GM12878 (cell line): ENCODE measurements around the gene KCNN1. TPM values are rescaled to one million over a fixed set of nuclear protein-coding genes. Genes with fewer than 3 reads are reported as not detected.

ENCODE experiments used
- ATAC-seq: fragments of 200-7000 bp; cut with Tn5 transposase; 3 replicates; pipeline ENCODE4 v1.9.1; 2020; ENCODE audit warnings: mild to moderate bottlenecking, moderate library complexity
- BruUV-seq: library from RNA; stranded (reverse); fragments of 400-500 nt; replicated peaks from 2 replicates; lab custom pipeline; 2021; lab: Mats Ljungman, UMichigan
- CTCF ChIA-PET: fragments of 300-600 bp; sonication (Branson Sonifier 250); formaldehyde crosslinking; extraction: SDS; loops from one replicate; lab custom pipeline; 2021; ENCODE audit warnings: inconsistent platforms; lab: Yijun Ruan, JAX
- POLR2A ChIA-PET: fragments of 350-600 bp; formaldehyde crosslinking; extraction: SDS; loops from one replicate; lab custom pipeline; 2021; ENCODE audit warnings: inconsistent platforms; lab: Charles Lee
- RAD21 ChIA-PET: fragments of 300-600 bp; sonication (Branson Sonifier 250); formaldehyde crosslinking; loops from one replicate; lab custom pipeline; 2023; ENCODE audit warnings: antibody characterized with exemption; ENCODE audit not compliant: unreplicated experiment; lab: Charles Lee
- SMC1A ChIA-PET: fragments of 300-600 bp; sonication (Branson Sonifier 250); formaldehyde crosslinking; loops from one replicate; lab custom pipeline; 2023; ENCODE audit not compliant: unreplicated experiment, uncharacterized antibody; lab: Charles Lee
- DNase-seq: peaks from one replicate; pipeline ENCODE4 v3.0.0-alpha.2; 2011; ENCODE audit warnings: low read depth, low spot score
- FAIRE-seq: peaks from 3 replicates; lab custom pipeline; 2011; peaks lifted over from hg19 to GRCh38; lab: Jason Lieb, UNC
- H2AFZ ChIP-seq: 2 replicates; pipeline ENCODE4 v1.6.0; 2011; ENCODE audit warnings: low read depth, low read length, control low read depth; ENCODE audit not compliant: control insufficient read depth
- H3K27ac ChIP-seq: 2 replicates; pipeline ENCODE4 v1.5.1; 2011; ENCODE audit warnings: control low read depth; ENCODE audit not compliant: control insufficient read depth, insufficient read depth
- H3K27me3 ChIP-seq, 2 experiments: replicated peaks in 1 of 2; 2 replicates each; pipeline versions ENCODE4 v1.6.0 to v1.6.1; 2011; ENCODE audit warnings: low read length in 1 of 2; ENCODE audit not compliant: control insufficient read depth in 2 of 2, insufficient read depth in 2 of 2
- H3K36me3 ChIP-seq, 2 experiments: 2 replicates each; pipeline ENCODE4 v1.5.1; 2011; ENCODE audit warnings: low read length in 1 of 2; ENCODE audit not compliant: control insufficient read depth in 2 of 2, insufficient read depth in 2 of 2
- H3K4me1 ChIP-seq: 2 replicates; pipeline ENCODE4 v1.6.1; 2011; ENCODE audit warnings: mild to moderate bottlenecking, low read length, moderate library complexity, mixed read lengths; ENCODE audit not compliant: control insufficient read depth, insufficient read depth
- H3K4me2 ChIP-seq: 2 replicates; pipeline ENCODE4 v1.6.0; 2011; ENCODE audit warnings: control low read depth; ENCODE audit not compliant: control insufficient read depth, insufficient read depth
- H3K4me3 ChIP-seq: fragments of 200-600 bp; sonication (generic); 2 replicates; pipeline ENCODE4 v1.5.1; 2016
- H3K79me2 ChIP-seq: 2 replicates; pipeline ENCODE4 v1.6.0; 2011; ENCODE audit warnings: low read length; ENCODE audit not compliant: control insufficient read depth, insufficient read depth
- H3K9ac ChIP-seq: 2 replicates; pipeline ENCODE4 v1.8.0; 2011; ENCODE audit warnings: low read length, control low read depth, mixed read lengths; ENCODE audit not compliant: control insufficient read depth, insufficient read depth
- H3K9me3 ChIP-seq: replicated peaks from 3 replicates; pipeline ENCODE4 v1.5.1; 2011; ENCODE audit warnings: mild to moderate bottlenecking, low read length; ENCODE audit not compliant: control insufficient read depth, insufficient read depth
- H4K20me1 ChIP-seq: 2 replicates; pipeline ENCODE4 v1.6.0; 2011; ENCODE audit not compliant: control insufficient read depth, insufficient read depth
- BACH1 ChIP-seq: fragments of 450-650 bp; IDR thresholded peaks from 2 replicates; pipeline ENCODE4 v1.6.1; 2017; ENCODE audit warnings: mild to moderate bottlenecking, borderline replicate concordance
- CBX5 ChIP-seq: sonication (generic); IDR thresholded peaks from 2 replicates; pipeline ENCODE4 v1.6.1; 2016; ENCODE audit warnings: low read depth, moderate library complexity, mild to moderate bottlenecking, inconsistent platforms
- CHD4 ChIP-seq: fragments of 200-600 bp; sonication (generic); IDR thresholded peaks from 2 replicates; pipeline ENCODE4 v1.6.1; 2016; ENCODE audit warnings: mild to moderate bottlenecking
- CREB1 ChIP-seq: IDR thresholded peaks from 2 replicates; pipeline ENCODE4 v1.6.1; 2012; ENCODE audit warnings: low read depth, mild to moderate bottlenecking, inconsistent platforms
- DPF2 ChIP-seq: fragments of 450-650 bp; IDR thresholded peaks from 2 replicates; pipeline ENCODE4 v1.6.1; 2017; ENCODE audit warnings: mild to moderate bottlenecking
- ETV6 ChIP-seq, 2 experiments: fragments of 450-650 bp in 1 of 2; IDR thresholded peaks in 1 of 2; conservative IDR thresholded peaks in 1 of 2; 2 replicates each; pipeline ENCODE4 v1.6.1; 2014; ENCODE audit warnings: antibody characterized with exemption in 1 of 2, borderline replicate concordance in 1 of 2, low read depth in 1 of 2, mild to moderate bottlenecking in 1 of 2, moderate library complexity in 1 of 2
- IKZF1 ChIP-seq: fragments of 450-650 bp; conservative IDR thresholded peaks from 2 replicates; pipeline ENCODE4 v1.6.1; 2017; ENCODE audit warnings: antibody characterized with exemption, mild to moderate bottlenecking
- KLF5 ChIP-seq: fragments of 450-650 bp; IDR thresholded peaks from 2 replicates; pipeline ENCODE4 v1.6.1; 2014; ENCODE audit warnings: mild to moderate bottlenecking; ENCODE audit not compliant: partially characterized antibody
- MXI1 ChIP-seq: fragments of 150-350 bp; IDR thresholded peaks from 2 replicates; pipeline ENCODE4 v1.6.1; 2011; ENCODE audit warnings: low read depth, mild to moderate bottlenecking, inconsistent platforms, low read length, improper control_type of control experiment
- MYC ChIP-seq: IDR thresholded peaks from 2 replicates; pipeline ENCODE4 v1.6.1; 2011; ENCODE audit warnings: mild to moderate bottlenecking, low read length, moderate library complexity, inconsistent platforms; ENCODE audit not compliant: insufficient read depth, insufficient replicate concordance, insufficient read length, severe bottlenecking
- NFIC ChIP-seq: IDR thresholded peaks from 2 replicates; pipeline ENCODE4 v1.6.1; 2012; ENCODE audit warnings: low read depth, mild to moderate bottlenecking, inconsistent platforms, low read length, moderate library complexity
- RCOR1 ChIP-seq: conservative IDR thresholded peaks from 2 replicates; pipeline ENCODE4 v1.6.1; 2012; ENCODE audit warnings: low read depth, low read length, improper control_type of control experiment
- SMARCA5 ChIP-seq: fragments of 450-650 bp; IDR thresholded peaks from 2 replicates; pipeline ENCODE4 v1.6.1; 2017; ENCODE audit warnings: mild to moderate bottlenecking
- TCF3 ChIP-seq: IDR thresholded peaks from 2 replicates; pipeline ENCODE4 v1.6.1; 2012; ENCODE audit warnings: low read depth, mild to moderate bottlenecking, low read length, borderline replicate concordance; ENCODE audit not compliant: insufficient read depth
- TCF7 ChIP-seq: IDR thresholded peaks from 2 replicates; pipeline ENCODE4 v1.6.1; 2014; ENCODE audit warnings: antibody characterized with exemption, borderline replicate concordance
- ZZZ3 ChIP-seq: IDR thresholded peaks from 2 replicates; pipeline ENCODE4 v1.6.1; 2011; ENCODE audit warnings: low read depth; ENCODE audit not compliant: control insufficient read depth, insufficient read length
- WGBS: methylation state at CpG from one replicate; pipeline ENCODE4 v1.1.6; 2016; ENCODE audit warnings: low lambda C conversion rate; ENCODE audit not compliant: insufficient replicate concordance, insufficient coverage; ENCODE audit errors: missing lambda C conversion rate; 5-methylcytosine and 5-hydroxymethylcytosine counted together
- in situ Hi-C: fragments of 300-500 bp; cut with MboI; formaldehyde crosslinking; loops from 9 replicates; pipeline ENCODE4 v1.14.3; 2018; ENCODE audit warnings: mixed read lengths
- intact Hi-C: fragments of 100-400 bp; cut with micrococcal nuclease; formaldehyde crosslinking; loops from one replicate; pipeline ENCODE4 v1.14.2; 2022; ENCODE audit not compliant: unreplicated experiment
- polyA plus RNA-seq, 11 experiments: library from polyadenylated mRNA; depleted of rRNA in 4 of 11; unstranded in 6 of 11; stranded (reverse) in 5 of 11; fragments of >200 nt; fragmentation: Nextera tagmentation in 4 of 11; fragmentation: Illumina TruSeq in 1 of 11; extraction: Ambion mirVana in 4 of 11; extraction: Trizol in 1 of 11; gene quantifications; 1 replicate in 1 of 11; 2 replicates in 10 of 11; pipeline versions ENCODE4 v1.2.1 to v1.2.3, GENCODE V29; 2011 to 2016; ENCODE audit warnings: inconsistent platforms in 2 of 11, missing spikeins in 2 of 11, low read depth in 1 of 11
- total RNA-seq, 4 experiments: library from RNA; depleted of rRNA in 3 of 4; stranded (reverse); fragments of >200 nt in 3 of 4; fragmentation: Illumina TruSeq in 1 of 4; extraction: Trizol in 1 of 4; gene quantifications; 2 replicates each; pipeline versions ENCODE4 v1.2.1 to v1.2.3, GENCODE V29; 2013 to 2021
- TF ChIP-seq, protein P1 (sequence below): IDR thresholded peaks from 2 replicates; pipeline ENCODE4 v1.6.1; 2012; ENCODE audit warnings: low read depth, low read length, improper control_type of control experiment
- TF ChIP-seq, protein P2 (sequence below): fragments of 450-650 bp; formaldehyde crosslinking; IDR thresholded peaks from 2 replicates; pipeline ENCODE4 v1.5.0; 2022; ENCODE audit warnings: mild to moderate bottlenecking, missing genetic modification characterization

Gene KCNN1
- total and polyA plus RNA-seq, 10 of the 15 experiments (the other 5 are each of a cell fraction or from before 2014, with no cell fraction given): 0.02 to 0.95 (median 0.16) TPM; not detected in 1

GRCh38 chr19:17998827-17999150, 31.9 kb downstream of the KCNN1 start (continued):
- TF ChIP-seq, protein P1, sequence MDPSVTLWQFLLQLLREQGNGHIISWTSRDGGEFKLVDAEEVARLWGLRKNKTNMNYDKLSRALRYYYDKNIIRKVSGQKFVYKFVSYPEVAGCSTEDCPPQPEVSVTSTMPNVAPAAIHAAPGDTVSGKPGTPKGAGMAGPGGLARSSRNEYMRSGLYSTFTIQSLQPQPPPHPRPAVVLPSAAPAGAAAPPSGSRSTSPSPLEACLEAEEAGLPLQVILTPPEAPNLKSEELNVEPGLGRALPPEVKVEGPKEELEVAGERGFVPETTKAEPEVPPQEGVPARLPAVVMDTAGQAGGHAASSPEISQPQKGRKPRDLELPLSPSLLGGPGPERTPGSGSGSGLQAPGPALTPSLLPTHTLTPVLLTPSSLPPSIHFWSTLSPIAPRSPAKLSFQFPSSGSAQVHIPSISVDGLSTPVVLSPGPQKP: no peak
- no peak for TF ChIP-seq CHD4
- no peak for TF ChIP-seq MXI1
- TF ChIP-seq KLF5: no peak
- TF ChIP-seq RCOR1: no peak

- no peaks in the 10 kb centered on the region for H3K27me3 ChIP-seq
- H2AFZ ChIP-seq: no peak overlapping the region
- ChIA-PET CTCF (interaction anchor here (0.6 to 13.5 kb wide), 7 partner anchors 28 to 143 kb away, joined by 3 to 302 read pairs (median 3); partner anchors contain the start of genes CCDC124, IL12RB1 and RPL18A), POLR2A (interaction anchor here (0.6 to 1.9 kb wide), 5 partner anchors 48 to 81 kb away, joined by 3 to 14 read pairs (median 7); no protein-coding TSS in a partner anchor), RAD21 (interaction anchor here (0.7 to 6.4 kb wide), 8 partner anchors 45 to 69 kb away, joined by 3 to 113 read pairs (median 6); partner anchors contain the start of gene CCDC124), SMC1A (interaction anchor here (0.6 to 7.7 kb wide), 5 partner anchors 59 to 380 kb away, joined by 3 to 90 read pairs (median 3); no protein-coding TSS in a partner anchor)
- no peak for DNase-seq
- intact Hi-C loops: loop anchor here (5.0 kb wide), 1 partner anchor 128 kb away; the partner anchor contains the start of gene SLC5A5
- no peak overlapping the region for H3K4me2 ChIP-seq
- no peaks in the 10 kb centered on the region for H3K9me3 ChIP-seq
- no peak overlapping the region for H3K9ac ChIP-seq
- H3K79me2 ChIP-seq: peaks cover 10% of the 10 kb centered on the region
- no peaks in the 10 kb centered on the region for H4K20me1 ChIP-seq
- no peak overlapping the region for H3K4me3 ChIP-seq
- WGBS: 78% methylated on average over 21 of the region's 21 CpGs
- H3K27ac ChIP-seq: no peak overlapping the region
- no peak for ATAC-seq
- no peaks in the 10 kb centered on the region for H3K36me3 ChIP-seq
- peaks cover 5% of the 10 kb centered on the region; the same call in 1 of the 2 replicates for H3K4me1 ChIP-seq
- in situ Hi-C loops: loop anchor here (10.0 kb wide), 1 partner anchor 55 kb away; no protein-coding TSS in a partner anchor
- no peak for FAIRE-seq
- BruUV-seq: no TSS peak
- TF ChIP-seq ETV6 (conservative IDR thresholded peaks at IDR 0.05 in 1 of 2, IDR thresholded peaks at IDR 0.05 in 1 of 2; ENCODE audit: borderline replicate concordance in 1 of 2, low read depth in 1 of 2): no peak
- no peak for TF ChIP-seq TCF7
- no peak for TF ChIP-seq CBX5
- no peak for TF ChIP-seq DPF2
- no peak for TF ChIP-seq MYC
- TF ChIP-seq CREB1: no peak
- no peak for TF ChIP-seq IKZF1
- TF ChIP-seq BACH1: no peak
- TF ChIP-seq TCF3: no peak
- no peak for TF ChIP-seq NFIC
- TF ChIP-seq, protein P2, sequence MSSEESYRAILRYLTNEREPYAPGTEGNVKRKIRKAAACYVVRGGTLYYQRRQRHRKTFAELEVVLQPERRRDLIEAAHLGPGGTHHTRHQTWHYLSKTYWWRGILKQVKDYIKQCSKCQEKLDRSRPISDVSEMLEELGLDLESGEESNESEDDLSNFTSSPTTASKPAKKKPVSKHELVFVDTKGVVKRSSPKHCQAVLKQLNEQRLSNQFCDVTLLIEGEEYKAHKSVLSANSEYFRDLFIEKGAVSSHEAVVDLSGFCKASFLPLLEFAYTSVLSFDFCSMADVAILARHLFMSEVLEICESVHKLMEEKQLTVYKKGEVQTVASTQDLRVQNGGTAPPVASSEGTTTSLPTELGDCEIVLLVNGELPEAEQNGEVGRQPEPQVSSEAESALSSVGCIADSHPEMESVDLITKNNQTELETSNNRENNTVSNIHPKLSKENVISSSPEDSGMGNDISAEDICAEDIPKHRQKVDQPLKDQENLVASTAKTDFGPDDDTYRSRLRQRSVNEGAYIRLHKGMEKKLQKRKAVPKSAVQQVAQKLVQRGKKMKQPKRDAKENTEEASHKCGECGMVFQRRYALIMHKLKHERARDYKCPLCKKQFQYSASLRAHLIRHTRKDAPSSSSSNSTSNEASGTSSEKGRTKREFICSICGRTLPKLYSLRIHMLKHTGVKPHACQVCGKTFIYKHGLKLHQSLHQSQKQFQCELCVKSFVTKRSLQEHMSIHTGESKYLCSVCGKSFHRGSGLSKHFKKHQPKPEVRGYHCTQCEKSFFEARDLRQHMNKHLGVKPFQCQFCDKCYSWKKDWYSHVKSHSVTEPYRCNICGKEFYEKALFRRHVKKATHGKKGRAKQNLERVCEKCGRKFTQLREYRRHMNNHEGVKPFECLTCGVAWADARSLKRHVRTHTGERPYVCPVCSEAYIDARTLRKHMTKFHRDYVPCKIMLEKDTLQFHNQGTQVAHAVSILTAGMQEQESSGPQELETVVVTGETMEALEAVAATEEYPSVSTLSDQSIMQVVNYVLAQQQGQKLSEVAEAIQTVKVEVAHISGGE (CRISPR knock-in tag): no peak
- TF ChIP-seq ZZZ3: no peak
- TF ChIP-seq SMARCA5: no peak
These were observed 33.0 kb downstream of the KCNN1 start for GRCh38 chr19:17999684-18000479.
